Stimulated activated CD8-positive, alpha-beta memory T cell treated with anti-CD3 and anti-CD28 coated beads, Interleukin-12 subunit alpha, Interleukin-12 subunit beta, amount 100 ng/mL, for 1 hour (primary cell): ENCODE results near the gene ITGB8.
"Not testable (repeated sequence)": the region's sequence is repeated elsewhere in the genome, so short reads cannot be mapped to it uniquely, and the experiment has no call there.

ENCODE experiments used
- DNase-seq: peaks from one replicate; pipeline ENCODE4 v3.0.0-alpha.2; 2020; ENCODE audit warnings: low read depth

ITGB8 gene

DNA sequence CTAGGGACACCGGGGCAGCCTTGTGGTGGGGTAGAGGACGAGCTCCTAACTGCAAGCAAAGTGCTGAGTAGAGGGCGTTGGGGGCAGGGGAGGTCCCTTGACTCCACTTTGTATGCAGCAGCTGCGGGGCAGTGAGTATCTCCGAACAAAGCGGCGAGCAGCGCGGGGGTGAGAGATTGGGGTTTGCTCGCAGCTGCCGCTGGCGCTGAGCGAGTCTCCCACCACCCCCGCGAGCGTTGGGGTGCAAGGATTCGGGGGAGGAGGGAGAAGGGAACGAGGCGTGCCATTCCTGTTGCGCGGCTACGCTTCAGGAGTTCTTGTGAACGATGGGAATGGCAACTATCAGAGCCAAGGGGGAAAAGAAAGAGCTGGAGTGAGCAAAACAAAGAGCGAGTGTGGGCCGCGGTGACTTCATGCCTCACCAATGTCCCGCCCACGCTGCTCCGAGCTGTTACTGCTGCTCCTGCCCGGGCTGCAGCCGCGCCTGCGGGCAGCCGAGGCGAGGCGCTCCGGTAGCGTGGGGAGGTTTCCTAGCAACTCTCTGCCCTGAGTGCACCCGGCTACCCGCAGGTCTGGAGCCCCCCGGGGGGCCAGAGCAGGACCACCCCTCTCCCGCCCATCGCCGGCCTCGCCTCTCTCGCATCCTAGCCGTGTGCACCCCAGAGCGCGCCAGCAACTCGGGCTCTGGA is at the start of gene ITGB8:
Gene ITGB8 (plus strand): TSS at position 662 of the 689 bp plus-strand sequence. CDS start 907 bp downstream, outside the sequence.
- DNase-seq = no peak

DNA sequence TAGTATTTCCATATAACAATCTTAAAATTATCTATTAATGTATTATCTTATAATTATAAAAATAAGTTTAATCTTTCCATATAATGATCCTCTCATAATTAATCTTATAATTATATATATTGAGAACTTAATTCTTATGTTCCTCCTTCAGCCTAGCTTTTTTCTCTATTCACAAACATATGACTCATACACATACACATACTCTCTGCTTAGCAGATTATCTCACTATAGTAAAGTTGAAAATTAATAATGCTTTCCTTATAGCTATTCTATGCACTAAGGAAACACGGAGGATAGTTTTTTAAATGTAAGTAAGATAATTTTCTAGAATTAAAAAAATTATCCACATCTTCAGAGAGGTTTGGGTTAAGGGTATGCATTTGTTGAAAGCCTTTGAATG is 47.7 kb upstream of the ITGB8 start:
- no peak for DNase-seq

DNA sequence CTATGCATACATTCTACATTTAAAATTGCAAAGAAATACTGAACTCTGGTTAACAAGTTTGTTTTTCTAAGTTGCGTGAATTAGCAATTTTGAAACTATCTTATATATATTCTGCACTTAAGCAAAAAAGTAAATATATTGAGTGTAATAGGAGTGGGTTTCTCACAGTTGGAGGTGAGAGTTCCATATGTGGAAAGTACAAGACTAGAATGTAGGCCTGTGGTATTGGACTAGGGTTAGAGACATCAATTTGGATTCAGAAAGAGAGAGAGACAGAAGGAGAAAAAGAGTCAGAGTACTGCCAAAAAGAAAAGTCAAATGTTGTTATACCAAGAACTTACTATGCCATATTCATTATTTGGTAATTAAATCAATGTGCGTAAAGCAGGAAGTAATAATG is 47.3 kb upstream of the ITGB8 start:
- no peak for DNase-seq

DNA sequence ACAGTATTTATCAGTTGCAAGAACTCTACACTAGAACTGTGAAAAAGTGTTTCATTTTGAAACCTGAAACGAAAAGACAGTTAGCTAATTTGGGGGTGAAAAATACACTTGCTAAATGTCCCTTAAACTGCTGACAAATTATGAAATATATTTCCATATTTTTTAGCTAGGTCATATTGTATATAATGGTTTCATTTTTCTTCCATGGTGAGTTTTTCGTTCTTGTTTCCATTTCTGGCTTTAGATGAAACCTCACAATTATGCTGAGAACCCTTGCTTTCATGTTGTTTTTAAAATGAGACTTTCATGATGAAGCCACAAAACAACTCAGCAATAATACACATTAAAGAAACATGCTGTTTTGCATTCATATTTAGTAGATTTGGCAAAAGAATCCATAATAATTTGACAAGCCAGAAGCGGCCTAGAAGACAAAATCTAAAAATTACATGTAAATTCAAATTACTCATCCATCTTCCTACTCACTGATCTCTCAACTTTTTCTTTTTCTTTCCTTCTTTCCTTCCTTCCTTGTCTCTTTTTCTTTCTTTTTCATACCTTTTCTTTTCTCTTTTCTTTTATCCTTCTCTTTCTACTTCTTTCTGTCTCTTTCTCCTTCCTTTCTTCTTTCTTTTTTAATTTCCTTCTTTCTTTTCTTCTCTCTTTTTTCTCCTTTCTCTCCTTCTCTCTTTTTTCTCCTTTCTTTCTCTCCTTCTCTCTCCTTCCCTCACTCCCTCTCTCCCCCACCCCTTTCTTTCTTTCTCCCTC is 46.5 kb upstream of the ITGB8 start:
- no peak for DNase-seq

DNA sequence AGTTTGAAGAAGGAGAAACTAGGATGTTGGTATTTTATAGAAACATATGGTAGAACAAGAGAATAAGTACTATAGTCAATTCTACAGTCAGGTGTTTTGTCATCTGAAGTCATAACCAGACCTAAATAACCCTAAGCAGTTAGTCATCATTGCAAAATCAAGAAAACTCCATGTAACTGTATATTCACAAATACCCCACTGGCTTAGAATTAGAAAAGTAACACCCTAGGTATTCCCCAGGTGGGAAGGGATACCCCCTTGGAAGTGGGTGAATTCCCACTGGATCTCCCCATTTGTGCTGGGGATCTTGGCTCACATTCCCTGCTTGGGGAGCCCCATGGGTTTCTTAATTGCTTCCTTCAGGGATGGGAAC is 45.9 kb upstream of the ITGB8 start:
- DNase-seq = no peak

DNA sequence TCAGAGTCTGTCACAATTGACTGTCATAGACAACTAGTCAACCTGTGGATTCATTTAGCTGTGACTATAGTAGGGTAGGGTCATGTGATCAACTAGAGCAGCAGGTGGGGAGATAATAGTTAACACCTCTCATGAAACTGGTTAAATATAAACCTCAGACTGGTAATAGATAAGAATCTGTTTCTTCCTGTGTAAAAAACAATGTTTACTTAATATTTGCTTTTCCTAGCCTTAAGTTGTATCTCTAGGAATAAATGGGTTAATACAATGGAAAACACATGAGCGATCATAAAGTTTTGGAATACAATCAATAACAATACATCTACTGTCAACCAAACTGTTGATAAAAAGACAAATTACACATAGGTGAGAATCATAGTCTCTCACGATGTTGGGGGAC is 43.4 kb upstream of the ITGB8 start:
- no peak for DNase-seq

DNA sequence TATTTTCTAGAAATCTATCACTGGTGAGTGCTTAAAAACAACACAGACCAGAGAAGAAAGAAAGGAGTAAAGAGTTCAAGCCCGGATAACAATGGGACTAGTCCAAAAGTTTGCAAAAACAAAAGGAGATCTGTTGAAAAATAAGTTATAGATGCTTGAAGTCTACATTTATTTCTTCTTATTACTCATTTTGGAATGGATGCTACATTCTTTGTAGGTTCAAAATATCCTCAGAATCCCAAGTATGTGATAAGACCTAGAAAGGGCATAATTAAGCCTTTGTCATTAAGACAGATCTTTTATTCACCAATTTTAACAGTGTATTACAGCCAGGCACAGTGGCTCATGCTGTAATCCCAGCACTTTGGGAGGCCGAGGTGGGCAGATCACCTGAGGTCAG is 42.7 kb upstream of the ITGB8 start:
- DNase-seq = no peak

DNA sequence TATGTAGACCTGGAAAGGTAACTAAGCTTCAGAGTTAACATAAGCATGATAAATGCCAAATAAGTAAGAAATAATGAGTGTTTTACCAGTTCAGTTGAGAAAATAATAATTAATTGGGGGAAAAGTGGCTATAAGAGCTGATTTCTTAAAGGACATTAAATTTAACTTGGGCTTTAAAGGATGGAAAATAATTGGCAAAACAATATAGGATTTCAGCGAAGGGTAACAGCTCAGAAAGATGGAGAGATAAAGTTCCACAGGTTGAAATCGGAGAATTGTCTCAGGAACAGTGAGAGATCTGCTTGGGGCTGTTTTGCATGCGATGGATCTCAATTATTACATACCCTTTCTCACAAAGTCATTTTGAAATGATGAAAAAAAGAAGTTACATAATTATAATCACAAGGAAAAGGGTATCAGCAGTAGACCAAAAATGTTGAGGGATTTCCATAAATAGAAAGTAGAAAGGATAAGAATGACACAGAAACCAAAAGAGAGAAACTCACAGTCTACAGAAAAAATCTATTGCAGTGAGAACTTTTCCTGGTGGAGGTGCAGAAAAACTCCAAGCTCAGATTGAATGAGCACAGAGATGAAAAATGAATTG is 40.1 kb upstream of the ITGB8 start:
- DNase-seq = no peak

DNA sequence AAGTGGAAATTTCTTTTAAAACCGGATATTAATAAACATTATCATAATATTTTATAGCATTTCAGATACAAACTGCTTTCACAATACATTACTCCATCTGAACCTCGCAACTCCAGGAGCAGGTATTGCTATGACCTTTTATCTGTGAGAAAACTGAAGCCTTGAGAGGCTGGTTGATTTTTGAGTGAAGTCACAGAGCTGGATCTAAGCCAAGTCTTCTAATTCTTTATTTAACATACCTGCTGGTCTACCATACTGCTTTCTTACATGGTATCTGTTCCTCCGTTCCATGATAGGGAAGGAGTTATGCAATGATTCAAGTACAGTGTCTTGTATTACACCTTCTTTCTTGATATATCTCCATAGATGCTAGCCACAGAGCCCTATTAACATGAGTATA is 37.4 kb upstream of the ITGB8 start:
- DNase-seq = no peak

DNA sequence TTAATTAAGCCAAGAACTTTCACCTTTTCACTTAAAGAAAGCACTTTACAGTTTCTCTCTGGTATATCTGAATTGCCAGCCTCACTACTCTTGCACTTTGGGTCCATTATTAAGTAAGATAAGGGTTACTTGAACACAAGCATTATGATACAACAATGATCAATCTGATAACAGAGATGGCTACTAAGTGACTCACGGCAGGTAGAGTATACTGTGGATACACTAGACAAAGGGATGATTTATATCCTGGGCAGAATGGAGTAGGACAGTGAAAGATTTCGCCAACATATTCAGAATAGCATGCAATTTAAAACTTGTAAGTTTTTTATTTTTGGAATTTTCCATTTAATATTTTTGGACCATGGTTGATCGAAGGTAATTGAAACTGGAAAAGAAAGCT is 34.3 kb upstream of the ITGB8 start:
- no peak for DNase-seq

DNA sequence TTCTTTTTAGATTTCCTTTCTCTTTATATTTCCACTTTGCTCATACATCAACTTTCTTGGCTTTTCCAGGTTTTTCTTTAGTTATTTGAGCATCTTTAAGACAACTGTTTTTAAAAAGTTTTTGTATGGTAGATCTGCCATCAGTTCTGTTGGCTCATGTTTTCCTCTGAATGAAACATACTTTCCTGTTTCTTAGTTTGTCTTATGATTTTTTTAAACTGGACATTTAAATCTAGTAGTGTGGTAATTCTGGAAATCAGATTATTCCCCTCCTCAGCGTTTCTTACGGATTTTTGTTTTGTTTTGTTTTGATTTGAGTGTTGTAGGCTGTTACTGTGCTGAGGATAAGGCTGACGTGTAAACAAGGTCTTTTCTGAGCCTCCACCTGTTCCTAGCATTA is 33.8 kb upstream of the ITGB8 start:
- DNase-seq = no peak

DNA sequence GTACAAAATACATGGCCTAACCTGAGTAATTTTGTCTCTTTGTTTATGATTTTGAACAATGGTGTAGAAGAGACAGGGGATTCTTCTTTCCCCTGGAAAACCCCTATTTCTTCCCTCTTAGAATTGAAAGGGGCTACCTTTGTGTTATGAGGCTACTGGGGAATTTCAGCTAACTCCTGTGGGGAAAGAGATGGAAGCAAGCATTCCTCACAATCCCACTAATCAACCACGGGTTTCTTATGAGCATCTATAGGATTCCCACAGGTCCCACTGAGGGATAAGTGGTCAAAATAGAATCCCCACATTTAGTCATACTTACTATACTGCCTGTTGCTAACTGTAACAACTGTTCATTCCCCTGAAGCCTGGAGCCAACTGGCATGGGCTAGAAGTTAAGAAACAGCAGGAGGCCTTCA is 32.2 kb upstream of the ITGB8 start:
- no peak for DNase-seq

DNA sequence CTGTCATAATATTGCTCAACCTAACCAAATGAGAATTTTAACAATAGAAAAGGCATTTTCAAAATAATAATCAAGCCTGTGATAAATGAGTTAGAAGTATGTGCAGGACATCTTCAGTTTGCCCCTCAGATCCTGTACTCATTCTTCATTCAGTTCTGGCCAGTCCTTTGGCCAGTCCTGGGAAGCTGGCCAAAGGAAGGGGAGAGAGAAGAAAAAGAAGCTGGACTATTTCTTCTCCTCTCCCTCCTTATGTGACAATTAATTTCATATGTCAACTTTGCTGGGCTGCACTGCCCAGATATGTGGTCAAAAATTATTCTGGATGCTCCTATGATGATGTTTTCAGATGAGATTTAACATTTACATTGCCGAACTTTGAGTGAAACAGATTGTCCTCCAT is 31.6 kb upstream of the ITGB8 start:
- no peak for DNase-seq

DNA sequence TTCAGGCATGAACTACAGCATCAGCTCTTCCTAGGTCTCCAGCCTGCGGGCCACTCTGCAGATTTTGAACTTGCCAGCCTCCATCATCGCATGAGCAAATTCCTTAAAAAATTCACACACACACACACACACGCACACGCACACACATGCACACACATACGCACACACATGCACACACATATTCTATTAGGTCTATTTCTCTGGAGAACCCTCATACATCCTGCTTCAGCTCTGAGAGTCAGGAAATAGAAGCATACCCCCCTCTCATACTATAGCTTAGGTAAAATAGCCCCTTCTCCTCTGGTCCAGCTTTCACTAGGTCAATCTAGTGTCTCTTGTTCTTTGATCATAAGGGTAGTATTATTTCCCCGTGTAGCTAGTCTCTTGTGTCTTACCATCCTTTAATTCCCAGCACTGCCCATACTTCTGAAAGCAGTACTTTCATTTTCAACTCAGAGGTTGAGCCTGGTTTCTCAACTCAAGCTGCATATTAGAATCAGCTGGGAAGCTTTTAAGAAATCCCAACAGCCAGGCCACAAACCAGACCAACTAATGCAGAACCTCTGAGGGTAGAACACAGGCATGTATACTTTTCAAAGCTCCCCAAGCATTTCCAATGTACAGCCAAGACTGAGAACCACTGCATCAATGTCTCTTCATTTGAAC is 30.9 kb upstream of the ITGB8 start:
- DNase-seq = no peak

DNA sequence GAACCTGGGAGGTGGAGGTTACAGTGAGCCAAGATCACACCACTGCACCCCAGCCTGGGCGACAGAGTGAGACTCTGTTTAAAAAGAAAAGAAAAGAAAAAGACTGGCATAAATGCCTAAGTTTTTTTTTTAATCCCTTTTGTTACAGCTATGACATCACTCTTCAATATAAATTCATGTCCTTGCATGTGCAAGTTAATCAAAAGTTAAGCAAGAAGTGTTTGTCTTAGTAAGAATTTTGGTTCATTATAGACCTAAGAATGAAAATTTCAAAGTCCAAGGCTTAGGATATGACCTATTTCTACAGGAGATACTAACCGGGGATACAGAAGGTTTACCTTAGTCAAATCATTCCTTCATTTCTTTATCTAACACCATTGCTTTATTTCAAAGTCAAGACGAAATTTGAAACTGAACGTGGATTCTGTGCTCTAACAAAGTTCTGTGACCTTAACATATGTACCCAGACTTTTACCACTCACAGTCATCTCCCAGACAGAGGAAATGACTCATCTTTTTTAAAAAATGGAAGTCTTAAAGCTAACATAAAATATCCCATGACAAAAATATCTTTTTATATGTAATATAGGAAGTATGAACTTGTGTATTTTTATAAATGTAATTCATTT is 29.3 kb upstream of the ITGB8 start:
- DNase-seq = no peak

DNA sequence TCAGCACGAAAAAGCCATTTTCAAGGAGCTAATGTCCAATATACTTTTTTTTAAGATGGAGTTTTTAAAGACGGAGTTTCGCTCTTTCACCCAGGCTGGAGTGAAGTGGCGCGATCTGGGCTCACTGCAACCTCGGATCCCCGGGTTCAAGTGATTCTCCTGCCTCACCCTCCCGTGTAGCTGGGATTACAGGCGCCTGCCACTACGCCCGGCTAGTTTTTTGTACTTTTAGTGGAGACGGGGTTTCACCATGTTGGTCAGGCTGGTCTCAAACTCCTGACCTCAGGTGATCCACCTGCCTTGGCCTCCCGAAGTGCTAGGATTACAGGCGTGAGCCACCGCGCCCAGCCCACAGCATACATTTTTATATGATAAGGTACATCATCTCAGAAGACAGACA is 28.4 kb upstream of the ITGB8 start:
- DNase-seq = not testable (repeated sequence)

DNA sequence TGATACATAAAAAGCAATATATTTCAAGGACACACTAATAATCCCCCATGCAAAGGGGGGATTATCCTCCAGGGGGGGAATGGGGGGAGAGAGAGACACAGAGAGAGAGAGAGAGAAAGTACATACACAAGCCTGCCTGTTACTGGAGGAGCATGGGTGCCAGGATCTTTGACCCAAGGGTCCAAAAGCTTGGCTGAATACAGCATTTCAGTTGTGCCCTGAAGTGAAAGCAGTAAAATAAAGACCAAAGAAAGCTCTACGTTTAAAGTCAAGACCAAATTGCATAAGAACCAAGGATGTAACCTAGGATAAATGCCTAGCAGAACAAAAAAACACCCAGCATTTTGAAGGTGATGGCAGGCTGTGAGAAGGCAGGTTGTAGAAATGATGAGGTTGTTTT is 27.8 kb upstream of the ITGB8 start:
- DNase-seq = no peak

DNA sequence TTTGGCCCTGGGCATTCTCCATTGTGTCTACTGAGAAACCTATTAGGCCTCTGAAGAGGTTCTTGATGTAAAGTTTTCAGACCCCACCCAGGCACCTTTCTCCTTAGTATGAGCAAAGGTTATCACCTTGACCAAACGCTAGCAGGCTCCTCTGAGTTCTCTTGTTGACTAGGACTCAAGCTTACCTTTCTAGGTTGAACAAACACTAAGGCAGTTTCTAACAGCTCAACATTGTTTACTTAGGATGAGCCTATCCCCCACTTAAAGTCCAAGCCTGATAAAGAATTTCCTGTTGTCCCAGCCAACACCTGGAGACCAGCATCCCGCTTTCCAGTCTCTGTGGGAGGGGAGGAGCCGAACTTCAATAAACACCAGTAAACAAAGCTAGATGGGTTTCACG is 26.3 kb upstream of the ITGB8 start:
- no peak for DNase-seq

DNA sequence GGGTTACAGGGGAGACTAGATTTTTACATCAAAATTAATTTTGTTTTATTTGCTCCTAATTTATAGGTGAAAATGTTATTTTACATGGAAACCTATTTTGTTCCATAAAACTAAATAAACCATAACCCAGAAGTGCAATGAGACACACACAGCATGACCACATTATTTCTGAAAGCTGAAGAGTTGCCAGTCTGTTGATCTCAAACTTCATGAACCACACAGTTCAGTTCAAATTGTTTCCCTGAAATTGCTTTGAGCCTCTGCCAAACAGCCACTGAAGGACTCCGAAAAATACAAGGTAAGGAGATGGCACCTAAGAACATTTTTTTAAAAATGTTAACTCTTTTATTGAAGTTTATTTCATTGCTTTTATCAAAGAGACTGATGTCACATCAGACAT is 25.0 kb upstream of the ITGB8 start:
- no peak for DNase-seq

DNA sequence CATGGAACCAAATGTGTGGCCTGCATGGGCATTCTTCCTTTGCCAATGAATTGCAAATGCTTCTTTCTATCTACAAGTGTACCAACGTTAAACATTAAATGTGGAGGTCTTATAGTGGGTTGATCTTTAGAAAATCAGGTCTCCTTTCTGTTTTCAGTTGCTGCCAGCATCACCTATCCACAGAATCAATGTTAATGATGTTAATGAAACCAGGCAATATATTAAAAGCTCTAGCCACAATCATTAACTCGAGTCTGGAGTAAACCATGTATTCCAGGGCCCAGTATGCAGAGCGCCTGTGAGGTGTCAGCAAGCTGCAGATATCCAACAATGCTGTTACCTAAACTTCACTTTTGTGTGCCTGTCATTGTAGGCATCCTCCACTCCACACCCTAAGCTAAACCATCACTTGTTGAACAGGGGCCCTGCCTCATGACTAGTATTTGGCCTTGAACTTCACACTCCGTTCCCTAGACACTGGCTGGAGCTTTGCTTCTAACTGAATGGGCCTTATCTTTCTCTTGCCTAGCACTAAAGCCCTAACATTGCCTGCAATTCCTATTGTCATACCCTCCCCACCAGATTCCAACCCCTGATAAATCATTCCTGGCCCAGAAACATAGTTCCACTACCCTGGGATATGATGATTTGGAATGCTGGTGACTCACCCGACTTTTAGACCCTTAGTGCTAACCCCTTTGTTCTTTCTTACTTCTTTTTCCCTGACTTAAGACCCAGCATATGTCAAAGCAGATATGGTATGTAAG is 24.3 kb upstream of the ITGB8 start:
- no peak for DNase-seq

DNA sequence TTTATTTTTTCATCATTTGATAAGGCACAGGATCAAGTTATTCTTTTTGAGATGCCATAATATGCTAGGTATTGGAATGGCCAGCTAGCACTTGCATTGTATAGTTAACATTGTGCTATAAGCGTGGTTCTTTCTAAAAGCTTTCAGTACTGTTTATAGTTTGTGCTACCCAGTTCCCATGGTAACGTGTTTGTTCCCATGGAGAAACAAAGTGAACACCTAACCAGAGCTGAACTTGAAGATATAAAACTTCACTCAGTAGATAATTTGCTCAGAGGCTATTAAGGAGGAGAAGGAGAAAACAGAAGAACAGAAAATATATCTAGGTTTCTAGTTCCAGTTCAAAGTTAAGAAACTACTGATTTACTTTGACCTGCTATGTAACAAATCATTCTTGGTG is 23.6 kb upstream of the ITGB8 start:
- DNase-seq = no peak

DNA sequence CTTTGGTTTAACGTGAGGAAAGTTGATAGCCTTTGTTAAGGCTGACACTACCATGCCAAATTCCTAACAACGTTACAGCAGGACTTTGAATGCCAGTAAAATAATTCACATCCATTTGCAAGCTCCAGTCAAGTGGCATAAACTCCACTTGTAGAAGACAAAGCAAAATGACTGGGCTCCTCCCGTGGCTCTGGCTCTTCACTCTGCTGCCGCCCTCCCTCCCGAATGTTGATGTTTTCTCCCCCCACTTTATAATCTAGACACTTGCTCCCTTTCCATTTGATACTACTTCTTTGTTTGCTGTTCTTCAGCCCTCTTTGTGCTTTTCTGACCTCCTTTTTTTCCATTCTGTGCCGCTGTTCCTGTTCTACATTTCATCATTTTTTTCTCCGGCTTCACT is 22.8 kb upstream of the ITGB8 start:
- no peak for DNase-seq
